GM12872 (cell line): Measurements from ENCODE around the gene NATD1.

Experiments used
- CTCF ChIP-seq: IDR thresholded peaks from 3 replicates; pipeline ENCODE4 v1.5.1; 2011; ENCODE audit warnings: low read depth, mild to moderate bottlenecking, low read length, moderate library complexity; ENCODE audit not compliant: insufficient read depth

The NATD1 gene

GRCh38 chr17:21212826-21213637, 40.2 kb downstream of the NATD1 start:
- TF ChIP-seq CTCF: no peak

DNA sequence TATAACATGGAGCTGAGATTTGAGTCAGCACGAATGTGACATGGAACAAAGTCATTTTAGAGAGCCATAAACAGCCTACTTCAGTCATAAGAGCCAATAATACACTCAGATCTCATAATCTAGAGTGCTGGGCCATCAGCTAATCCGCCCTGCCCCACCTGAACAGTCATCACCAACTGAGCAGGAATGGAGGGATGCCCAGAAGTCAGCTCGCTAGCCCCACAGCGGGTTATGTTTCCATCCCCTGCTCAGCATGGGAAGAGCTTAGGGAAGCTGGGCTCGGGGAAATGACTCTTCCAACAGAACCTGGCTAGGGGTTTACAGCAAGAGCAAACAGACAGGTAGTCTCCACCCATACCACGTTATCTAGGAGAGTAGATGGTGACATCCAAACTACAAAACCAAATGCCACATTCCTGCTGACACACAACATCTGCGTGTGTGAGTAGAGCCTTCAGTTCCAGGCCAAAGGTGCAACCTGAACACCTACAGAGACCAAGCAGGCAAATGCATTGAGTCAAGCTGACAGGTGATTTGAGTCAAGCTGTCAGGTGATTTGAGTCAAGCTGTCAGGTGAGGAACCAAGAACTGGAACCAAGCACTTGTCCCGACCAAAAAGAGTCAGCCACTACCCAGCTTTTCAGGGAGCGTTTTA, 41.3 kb downstream of the NATD1 start:
- no peak for TF ChIP-seq CTCF

- no peak for TF ChIP-seq CTCF
These were observed 42.7 kb downstream of the NATD1 start for GRCh38 chr17:21210411-21211076.

DNA sequence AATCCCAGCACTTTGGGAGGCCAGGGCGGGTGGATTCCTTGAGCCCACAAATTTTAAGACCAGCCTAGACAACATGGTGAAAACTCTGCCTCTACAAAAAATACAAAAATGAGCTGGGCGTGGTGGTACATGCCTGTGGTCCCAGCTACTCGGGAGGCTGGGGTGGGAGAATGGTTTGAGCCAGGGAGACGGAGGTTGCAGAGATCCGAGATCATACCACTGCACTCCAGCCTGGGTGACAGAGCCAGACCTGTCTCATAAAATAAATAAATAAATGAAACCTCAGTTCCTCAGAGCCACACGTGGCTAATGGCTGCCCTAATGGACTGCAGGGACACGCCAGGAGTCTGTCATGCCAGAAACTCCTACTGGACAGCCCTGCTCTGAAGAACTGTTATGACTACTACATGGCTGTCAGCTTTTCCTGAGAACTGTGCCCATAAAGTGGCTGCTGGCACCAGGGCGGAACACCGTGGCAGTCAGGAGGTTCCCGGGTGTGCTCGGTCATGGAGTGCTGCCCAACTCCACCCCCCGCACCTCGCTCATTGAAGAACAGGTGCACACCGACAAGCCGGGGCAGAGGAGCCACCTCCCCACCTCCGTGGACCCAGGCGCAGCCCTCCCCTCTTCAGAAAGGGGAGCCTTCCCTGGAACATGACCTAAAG, 43.6 kb downstream of the NATD1 start:
- TF ChIP-seq CTCF: no peak

- TF ChIP-seq CTCF: no peak
These were observed 44.9 kb downstream of the NATD1 start for GRCh38 chr17:21208352-21208751.

DNA sequence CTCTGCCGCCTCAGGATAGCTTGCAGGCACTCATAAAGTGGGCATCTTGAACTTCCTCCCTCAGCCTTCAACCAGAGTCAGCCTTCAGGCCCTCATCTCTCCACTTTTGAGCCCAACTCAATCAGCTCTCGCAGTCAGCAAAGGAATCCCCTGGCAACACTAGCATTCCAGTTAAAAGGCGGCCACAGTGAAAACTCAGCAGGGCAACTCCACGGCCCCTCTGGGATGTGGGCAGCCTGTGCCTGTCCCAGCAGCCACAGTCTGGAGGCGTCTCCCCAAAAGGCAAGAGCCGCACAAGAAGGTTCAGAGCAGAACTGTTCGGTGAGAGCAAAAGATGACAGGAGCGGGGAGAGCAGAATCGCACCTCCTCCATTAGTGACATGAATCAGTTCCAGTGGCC, 48.3 kb downstream of the NATD1 start:
- TF ChIP-seq CTCF: no peak

DNA sequence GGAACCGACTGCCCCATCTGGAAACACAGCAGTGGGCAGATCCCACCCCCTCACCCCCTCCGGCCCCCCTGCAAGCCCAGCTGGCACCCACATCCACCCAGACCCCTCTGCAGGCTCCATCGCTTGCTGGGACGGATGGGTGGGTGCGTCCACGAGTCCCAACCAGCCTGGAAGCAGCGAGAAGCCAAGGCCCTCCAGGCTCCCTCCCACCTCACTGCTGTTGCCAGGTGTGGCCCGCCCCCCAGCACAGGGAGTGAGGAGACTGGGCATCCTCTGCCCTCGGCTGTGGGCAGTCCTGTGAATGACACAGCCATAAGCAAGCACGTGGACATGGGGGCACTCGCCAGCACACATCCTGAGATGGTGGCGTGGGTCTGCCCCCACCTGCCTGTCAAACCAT, 50.7 kb downstream of the NATD1 start:
- TF ChIP-seq CTCF: no peak
